GM12892 (cell line): Measurements from ENCODE around the gene TMEM253.

ENCODE experiments used
- DNase-seq: peaks from one replicate; pipeline ENCODE4 v3.0.0; 2011; ENCODE audit not compliant: insufficient read length
- FAIRE-seq: peaks from 2 replicates; lab custom pipeline; 2011; peaks lifted over from hg19 to GRCh38; lab: Jason Lieb, UNC
- POLR2A ChIP-seq: IDR thresholded peaks from 2 replicates; pipeline ENCODE4 v1.6.1; 2011; ENCODE audit warnings: low read depth, low read length, control low read depth
- POLR2AphosphoS5 ChIP-seq: IDR thresholded peaks from 2 replicates; pipeline ENCODE4 v1.6.1; 2011; ENCODE audit warnings: low read depth, low read length, control low read depth
- TAF1 ChIP-seq: IDR thresholded peaks from 2 replicates; pipeline ENCODE4 v1.6.1; 2011; ENCODE audit warnings: low read depth, mild to moderate bottlenecking, control low read depth, low read length, borderline replicate concordance

The TMEM253 gene

GRCh38 chr14:21103710-21104447, 3.0 kb downstream of the TMEM253 start:
- FAIRE-seq (peak; percentile 65), DNase-seq (peak; percentile 92)
- TF ChIP-seq TAF1 (peak; percentile 75; the same call in 1 of the 2 replicates), POLR2AphosphoS5 (peak; percentile 94), POLR2A (peak; percentile 95)

GRCh38 chr14:21104448-21105060, 3.7 kb downstream of the TMEM253 start:
- FAIRE-seq (peak; percentile 68), DNase-seq (no peak)
- TF ChIP-seq POLR2AphosphoS5 (0 out of 2 replicates have a peak, but pooled peaks have one; percentile 3), TAF1 (no peak)

GRCh38 chr14:21105095-21105494, 4.2 kb downstream of the TMEM253 start:
- no peak for TF ChIP-seq POLR2AphosphoS5
- TF ChIP-seq POLR2A: no peak
- no peak for TF ChIP-seq TAF1
- FAIRE-seq (no peak), DNase-seq (no peak)

DNA sequence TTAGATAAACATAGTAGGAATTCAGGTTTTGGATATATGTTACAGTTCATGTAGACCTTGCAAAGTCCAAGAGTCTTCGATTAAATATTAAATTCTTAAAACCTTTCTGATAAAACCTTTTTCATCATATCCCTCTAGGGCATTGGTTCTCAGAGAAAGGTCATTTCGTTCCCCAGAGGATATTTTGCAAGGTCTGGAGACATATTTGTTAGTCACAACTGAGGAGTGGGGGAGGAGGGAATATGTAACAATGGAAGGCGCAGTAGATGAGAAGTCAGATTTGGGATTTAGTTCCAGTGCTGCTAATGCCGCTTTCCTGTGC, 5.3 kb downstream of the TMEM253 start:
- DNase-seq (no peak), FAIRE-seq (no peak)
- TF ChIP-seq POLR2A (no peak), POLR2AphosphoS5 (no peak), TAF1 (no peak)

GRCh38 chr14:21106498-21107282, 5.8 kb downstream of the TMEM253 start:
- FAIRE-seq (peak; percentile 63), DNase-seq (no peak)
- no peak for TF ChIP-seq POLR2A
- no peak for TF ChIP-seq TAF1
- no peak for TF ChIP-seq POLR2AphosphoS5

GRCh38 chr14:21107283-21107800, 6.5 kb downstream of the TMEM253 start:
- no peak for FAIRE-seq
- no peak for DNase-seq
- TF ChIP-seq POLR2AphosphoS5: no peak
- TF ChIP-seq POLR2A: no peak
- no peak for TF ChIP-seq TAF1

DNA sequence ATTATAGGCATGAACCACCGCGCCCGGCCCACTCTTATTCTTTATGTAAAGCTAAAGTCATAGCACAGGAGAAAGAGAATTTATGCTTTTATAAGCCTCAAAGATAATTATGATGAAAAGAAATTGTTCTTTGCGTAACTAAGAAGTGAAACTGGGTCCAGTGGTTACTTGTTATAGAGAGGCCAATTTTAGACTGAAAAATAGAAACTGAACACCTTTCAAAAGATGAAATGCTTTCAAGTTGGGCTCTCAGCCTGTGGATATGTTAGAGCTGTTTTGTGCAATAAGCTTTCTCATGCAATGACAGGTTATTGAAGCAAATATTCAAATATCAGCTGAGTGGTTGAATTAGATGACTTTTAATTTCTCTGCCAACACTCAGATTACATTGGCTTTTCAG, 7.9 kb downstream of the TMEM253 start:
- DNase-seq (no peak), FAIRE-seq (no peak)
- TF ChIP-seq TAF1: no peak
- TF ChIP-seq POLR2AphosphoS5: no peak
- no peak for TF ChIP-seq POLR2A

DNA sequence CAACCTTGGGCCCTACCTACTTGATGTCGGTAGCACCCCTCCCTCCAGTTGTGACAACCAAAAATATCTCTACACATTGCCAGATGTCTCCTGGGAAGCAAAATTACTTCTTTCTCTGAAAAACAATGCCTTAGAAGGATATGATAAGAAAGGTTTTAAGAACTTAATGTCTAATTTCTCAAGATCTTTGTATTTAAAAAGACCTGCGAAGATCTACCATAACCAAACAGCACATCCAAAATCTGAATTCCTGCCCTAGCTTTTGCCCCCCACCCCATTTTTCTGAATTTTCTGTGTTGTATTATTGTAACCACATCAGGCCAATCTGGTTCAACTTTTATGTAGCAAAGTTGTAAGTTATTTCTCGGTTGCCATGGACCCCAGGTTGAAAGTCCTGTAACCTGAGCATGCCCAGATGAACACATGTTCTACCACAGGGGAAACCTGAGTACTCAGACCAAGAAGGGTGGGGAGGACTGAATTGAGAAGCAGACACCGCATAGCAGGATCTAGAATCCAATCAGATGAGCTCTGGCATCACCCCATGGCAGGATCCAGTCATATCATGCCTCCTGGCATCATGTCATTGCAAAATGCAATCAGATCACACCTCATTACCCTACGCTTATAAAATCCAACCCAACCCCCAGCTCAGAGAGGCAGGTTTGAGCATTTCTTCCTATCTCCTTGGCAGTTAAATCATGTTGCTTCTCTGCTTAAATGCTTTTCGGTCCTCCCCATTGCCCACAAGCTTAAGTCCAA, 8.7 kb downstream of the TMEM253 start:
- DNase-seq (no peak), FAIRE-seq (peak; percentile 30)
- TF ChIP-seq POLR2AphosphoS5 (0 out of 2 replicates have a peak, but pooled peaks have one; percentile 23), POLR2A (peak; percentile 35; the same call in 1 of the 2 replicates), TAF1 (no peak)

- FAIRE-seq: no peak
- TF ChIP-seq TAF1 (no peak), POLR2A (no peak), POLR2AphosphoS5 (no peak)
Measured at GRCh38 chr14:21112255-21112654, 11.4 kb downstream of the TMEM253 start.

GRCh38 chr14:21113369-21113768, 12.5 kb downstream of the TMEM253 start:
- FAIRE-seq: no peak
- DNase-seq: no peak
- TF ChIP-seq POLR2A: no peak
- no peak for TF ChIP-seq POLR2AphosphoS5
- TF ChIP-seq TAF1: no peak

More at GRCh38 chr14:21112255-21112654, 11.4 kb downstream of the TMEM253 start:
- no peak for DNase-seq
